Thyroid gland (tissue), 4 donors: ENCODE data around the gene TMPRSS13.

Experiments
- POLR2A ChIP-seq, 2 donors: fragments of 450-650 bp; IDR thresholded peaks; one replicate each; pipeline ENCODE4 v1.6.1; 2017; ENCODE audit warnings: antibody characterized with exemption in 2 of 2, mild to moderate bottlenecking in 2 of 2, moderate library complexity in 1 of 2
- TF ChIP-seq, protein P1 (sequence below), 6 experiments: fragments of 200-600 bp in 3 of 6; fragments of 450-650 bp in 3 of 6; sonication (generic) in 3 of 6; IDR thresholded peaks; one replicate each; pipeline ENCODE4 v1.5.1; 2016 to 2019; ENCODE audit warnings: antibody characterized with exemption in 6 of 6, mild to moderate bottlenecking in 2 of 6, inconsistent platforms in 1 of 6, moderate library complexity in 1 of 6

- TF ChIP-seq, protein P1, sequence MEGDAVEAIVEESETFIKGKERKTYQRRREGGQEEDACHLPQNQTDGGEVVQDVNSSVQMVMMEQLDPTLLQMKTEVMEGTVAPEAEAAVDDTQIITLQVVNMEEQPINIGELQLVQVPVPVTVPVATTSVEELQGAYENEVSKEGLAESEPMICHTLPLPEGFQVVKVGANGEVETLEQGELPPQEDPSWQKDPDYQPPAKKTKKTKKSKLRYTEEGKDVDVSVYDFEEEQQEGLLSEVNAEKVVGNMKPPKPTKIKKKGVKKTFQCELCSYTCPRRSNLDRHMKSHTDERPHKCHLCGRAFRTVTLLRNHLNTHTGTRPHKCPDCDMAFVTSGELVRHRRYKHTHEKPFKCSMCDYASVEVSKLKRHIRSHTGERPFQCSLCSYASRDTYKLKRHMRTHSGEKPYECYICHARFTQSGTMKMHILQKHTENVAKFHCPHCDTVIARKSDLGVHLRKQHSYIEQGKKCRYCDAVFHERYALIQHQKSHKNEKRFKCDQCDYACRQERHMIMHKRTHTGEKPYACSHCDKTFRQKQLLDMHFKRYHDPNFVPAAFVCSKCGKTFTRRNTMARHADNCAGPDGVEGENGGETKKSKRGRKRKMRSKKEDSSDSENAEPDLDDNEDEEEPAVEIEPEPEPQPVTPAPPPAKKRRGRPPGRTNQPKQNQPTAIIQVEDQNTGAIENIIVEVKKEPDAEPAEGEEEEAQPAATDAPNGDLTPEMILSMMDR (IDR thresholded peaks at IDR 0.05) = no peak
- TF ChIP-seq POLR2A (IDR thresholded peaks at IDR 0.05) = no peak
Measured at GRCh38 chr11:117923275-117923674, 5.9 kb downstream of the TMPRSS13 start.
